H54 (cell line): ENCODE measurements around the gene SNX5.

Experiments used
- DNase-seq: peaks from one replicate; pipeline ENCODE4 v3.0.0; 2011; ENCODE audit warnings: low spot score, mixed read lengths; ENCODE audit not compliant: insufficient read length
- FAIRE-seq: peaks from 3 replicates; lab custom pipeline; 2011; peaks lifted over from hg19 to GRCh38; lab: Jason Lieb, UNC
- POLR2A ChIP-seq: IDR thresholded peaks from 2 replicates; pipeline ENCODE4 v1.6.1; 2011; ENCODE audit warnings: low read depth, mild to moderate bottlenecking, low read length

Gene SNX5

GRCh38 chr20:17936761-17937732, 31.5 kb downstream of the SNX5 start:
- FAIRE-seq, result no peak
- TF ChIP-seq POLR2A, result no peak
- no peak for DNase-seq

- DNase-seq (no peak), FAIRE-seq (no peak)
- TF ChIP-seq POLR2A, result no peak
Observed at GRCh38 chr20:17936286-17936760, 32.3 kb downstream of the SNX5 start.

GRCh38 chr20:17935761-17936160, 32.8 kb downstream of the SNX5 start:
- FAIRE-seq, result no peak
- TF ChIP-seq POLR2A, result no peak

GRCh38 chr20:17935186-17935585, 33.4 kb downstream of the SNX5 start:
- no peak for TF ChIP-seq POLR2A
- FAIRE-seq, result no peak
- no peak for DNase-seq

More at GRCh38 chr20:17935761-17936160, 32.8 kb downstream of the SNX5 start:
- DNase-seq, result no peak

GRCh38 chr20:17934141-17934862, 34.3 kb downstream of the SNX5 start:
- FAIRE-seq, result no peak
- TF ChIP-seq POLR2A, result no peak
- DNase-seq, result no peak

- TF ChIP-seq POLR2A, result no peak
- no peak for FAIRE-seq
- DNase-seq, result no peak
Observed at GRCh38 chr20:17933711-17934110, 34.9 kb downstream of the SNX5 start.

DNA sequence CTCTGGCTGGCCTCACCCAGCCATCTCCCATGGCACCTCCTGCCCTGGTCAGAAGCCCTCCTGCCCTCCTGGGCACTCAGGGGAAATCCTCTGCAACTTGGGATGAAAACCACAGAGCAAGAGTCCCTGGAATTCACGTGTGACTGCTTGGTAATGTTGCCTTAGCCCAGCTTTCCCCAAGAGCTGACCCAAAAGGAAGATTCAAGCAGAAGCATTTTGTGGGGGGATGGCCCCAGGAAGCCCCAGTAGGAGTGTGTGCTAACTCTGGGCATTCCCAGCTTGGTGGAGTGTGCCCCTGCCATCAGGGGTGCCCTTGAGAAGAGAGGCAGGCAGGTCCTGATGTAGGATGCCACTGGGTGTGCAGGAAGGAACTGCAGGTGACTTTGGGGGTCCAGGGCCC, 35.5 kb downstream of the SNX5 start:
- DNase-seq (no peak), FAIRE-seq (no peak)
- TF ChIP-seq POLR2A, result no peak

DNA sequence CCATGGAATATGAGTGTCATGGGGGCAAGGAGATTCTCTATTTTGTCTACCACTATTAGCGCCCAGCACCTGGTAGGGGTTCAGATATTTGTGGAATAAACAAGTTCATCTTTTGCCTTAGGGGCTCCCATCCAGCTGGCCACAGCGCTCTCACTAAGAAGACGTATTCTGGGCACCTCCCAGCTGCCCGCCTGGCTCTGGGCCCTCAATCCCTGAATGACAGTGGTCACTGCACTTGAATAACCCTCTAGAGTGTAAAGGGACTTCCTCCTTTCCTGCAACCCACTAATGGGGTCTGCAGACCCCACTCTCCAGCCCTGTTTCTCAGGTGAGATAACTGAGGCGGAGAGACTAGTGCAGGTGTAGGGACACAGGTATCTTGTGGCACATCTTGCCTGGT, 36.2 kb downstream of the SNX5 start:
- DNase-seq (no peak), FAIRE-seq (no peak)
- no peak for TF ChIP-seq POLR2A

- FAIRE-seq, result no peak
- no peak for DNase-seq
Observed at GRCh38 chr20:17931513-17931912, 37.1 kb downstream of the SNX5 start.

GRCh38 chr20:17928633-17929311, 39.8 kb downstream of the SNX5 start:
- TF ChIP-seq POLR2A, result no peak
- FAIRE-seq, result no peak
- DNase-seq, result no peak

More at GRCh38 chr20:17931513-17931912, 37.1 kb downstream of the SNX5 start:
- TF ChIP-seq POLR2A, result no peak

GRCh38 chr20:17928211-17928611, 40.4 kb downstream of the SNX5 start:
- no peak for DNase-seq
- TF ChIP-seq POLR2A, result no peak
- FAIRE-seq, result no peak

GRCh38 chr20:17925940-17926300, 42.7 kb downstream of the SNX5 start:
- no peak for TF ChIP-seq POLR2A
- DNase-seq, result no peak
- FAIRE-seq, result no peak

- FAIRE-seq (no peak), DNase-seq (no peak)
- no peak for TF ChIP-seq POLR2A
Observed at GRCh38 chr20:17925141-17925939, 43.3 kb downstream of the SNX5 start.
